ENCODE measurements around the gene KRTAP17-1. TPM values are rescaled to one million over a fixed set of nuclear protein-coding genes. Genes with fewer than 3 reads are reported as not detected.

Gene KRTAP17-1
- total RNA-seq, 1 experiment from 2014 or later: not detected

GRCh38 chr17:41338961-41339485, 23.5 kb upstream of the KRTAP17-1 start:
- no peak for ATAC-seq
- TF ChIP-seq CREM (CRISPR knock-in tag; IDR thresholded peaks at IDR 0.05) (no peak), MAX (CRISPR knock-in tag; IDR thresholded peaks at IDR 0.05) (no peak), JUN (CRISPR knock-in tag; IDR thresholded peaks at IDR 0.05) (no peak), E2F5 (CRISPR knock-in tag; IDR thresholded peaks at IDR 0.05) (no peak), ZNF425 (CRISPR knock-in tag; conservative IDR thresholded peaks at IDR 0.05) (no peak), SMAD4 (CRISPR knock-in tag; IDR thresholded peaks at IDR 0.05) (no peak), ATF6 (CRISPR knock-in tag; IDR thresholded peaks at IDR 0.05) (no peak)
- H3K4me3 Mint-ChIP-seq: no peak overlapping the region
- no peak for DNase-seq (ENCODE audit: low spot score)
- peaks cover 33% of the 10 kb centered on the region for H3K9me3 Mint-ChIP-seq
- H3K4me1 Mint-ChIP-seq: no peaks in the 10 kb centered on the region
- no peak overlapping the region for H3K27ac Mint-ChIP-seq
- CTCF ChIA-PET: interaction anchor here (0.6 to 2.8 kb wide), 3 partner anchors 9 to 148 kb away, joined by 3 to 11 read pairs (median 3); no protein-coding TSS in a partner anchor
- H3K27me3 Mint-ChIP-seq (ENCODE audit: low read depth): no peaks in the 10 kb centered on the region; the same call in 1 of the 2 replicates
- H3K36me3 Mint-ChIP-seq: peaks cover 10% of the 10 kb centered on the region
- POLR2A ChIA-PET: no interaction called here

GRCh38 chr17:41335747-41336146, 20.2 kb upstream of the KRTAP17-1 start:
- CTCF ChIA-PET: no interaction called here
- Mint-ChIP-seq H3K36me3 (no peaks in the 10 kb centered on the region), H3K4me3 (no peak overlapping the region), H3K4me1 (no peaks in the 10 kb centered on the region), H3K27me3 (ENCODE audit: low read depth) (no peaks in the 10 kb centered on the region), H3K27ac (no peak overlapping the region), H3K9me3 (peaks cover 4% of the 10 kb centered on the region; the same call in 1 of the 2 replicates)
- TF ChIP-seq NFATC4 (CRISPR knock-in tag; IDR thresholded peaks at IDR 0.05) (no peak), ATF3 (CRISPR knock-in tag; conservative IDR thresholded peaks at IDR 0.05) (no peak), E2F1 (CRISPR knock-in tag; IDR thresholded peaks at IDR 0.05) (no peak), ELF4 (CRISPR knock-in tag; IDR thresholded peaks at IDR 0.05; ENCODE audit: low read depth) (no peak), TEAD4 (CRISPR knock-in tag; IDR thresholded peaks at IDR 0.05) (no peak), ATF6 (CRISPR knock-in tag; IDR thresholded peaks at IDR 0.05) (no peak)
- POLR2A ChIA-PET: no interaction called here
- DNase-seq (ENCODE audit: low spot score): no peak
- no peak for ATAC-seq
